GM23338 (cell line): ENCODE data around the gene P2RX7.

Source experiments
- CTCF ChIP-seq, 2 experiments: fragments of 200-600 bp in 1 of 2; sonication (generic) in 1 of 2; conservative IDR thresholded peaks; 2 replicates each; pipeline versions ENCODE4 v1.5.1 to v1.6.1; 2016 to 2017; ENCODE audit warnings: antibody characterized with exemption in 2 of 2, low read depth in 2 of 2, mild to moderate bottlenecking in 2 of 2, moderate library complexity in 1 of 2
- EZH2 ChIP-seq: fragments of 200-600 bp; sonication (generic); IDR thresholded peaks from one replicate; pipeline ENCODE4 v1.8.0; 2017; ENCODE audit warnings: antibody characterized with exemption, mild to moderate bottlenecking, low read depth; ENCODE audit not compliant: unreplicated experiment
- ZNF114 ChIP-seq: fragments of 250-450 bp; sonication (Bioruptor Pico); IDR thresholded peaks from 2 replicates; pipeline ENCODE4 v1.5.0; 2020; ENCODE audit warnings: mild to moderate bottlenecking, moderate library complexity
- ZNF462 ChIP-seq: fragments of 250-450 bp; sonication (Bioruptor Pico); IDR thresholded peaks from 2 replicates; pipeline ENCODE4 v1.5.0; 2020; ENCODE audit warnings: mild to moderate bottlenecking, moderate library complexity

GRCh38 chr12:121162985-121163384, 30.3 kb downstream of the P2RX7 start:
- TF ChIP-seq CTCF (conservative IDR thresholded peaks at IDR 0.05; ENCODE audit: low read depth in 2 of 2): no peak
- TF ChIP-seq EZH2: no peak
- TF ChIP-seq ZNF114: no peak
- TF ChIP-seq ZNF462 (CRISPR knock-in tag): no peak
